HFF-Myc (cell line): ENCODE measurements around the gene ATG5.

Experiments used
- DNase-seq: peaks from one replicate; pipeline ENCODE4 v3.0.0-alpha.2; 2011; ENCODE audit warnings: low read depth; ENCODE audit errors: extremely low read depth
- H3K4me3 ChIP-seq: replicated peaks from 2 replicates; pipeline ENCODE4 v1.5.1; 2011; ENCODE audit warnings: low read depth, mild to moderate bottlenecking, control low read depth, low read length
- CTCF ChIP-seq: IDR thresholded peaks from 2 replicates; pipeline ENCODE4 v1.5.1; 2012; ENCODE audit warnings: mild to moderate bottlenecking, low read depth, low read length, control low read depth; ENCODE audit errors: missing control alignments

The ATG5 gene

GRCh38 chr6:106212576-106212975, 113.0 kb downstream of the ATG5 start:
- DNase-seq, result no peak
- no peak overlapping the region for H3K4me3 ChIP-seq
- TF ChIP-seq CTCF, result no peak

- no peak for DNase-seq
- H3K4me3 ChIP-seq, result no peak overlapping the region
- TF ChIP-seq CTCF, result no peak
Measured at GRCh38 chr6:106206905-106207304, 118.7 kb downstream of the ATG5 start.

- no peak for DNase-seq
- no peak for TF ChIP-seq CTCF
- no peak overlapping the region for H3K4me3 ChIP-seq
Measured at GRCh38 chr6:106204961-106205360, 120.6 kb downstream of the ATG5 start.

- DNase-seq, result no peak
- H3K4me3 ChIP-seq, result no peak overlapping the region
- no peak for TF ChIP-seq CTCF
Measured at GRCh38 chr6:106199998-106200397, 125.6 kb downstream of the ATG5 start.

- no peak for DNase-seq
- H3K4me3 ChIP-seq, result no peak overlapping the region
- no peak for TF ChIP-seq CTCF
Measured at GRCh38 chr6:106199331-106199730, 126.2 kb downstream of the ATG5 start.

GRCh38 chr6:106197441-106197840, 128.1 kb downstream of the ATG5 start:
- no peak for TF ChIP-seq CTCF
- no peak for DNase-seq
- H3K4me3 ChIP-seq, result no peak overlapping the region
